GM19035 (cell line): ENCODE measurements around the gene TRAPPC2B.
A peak's percentile ranks its signal among the peaks of the same experiment; 100 is the strongest.
"Not testable (repeated sequence)": the region's sequence is repeated elsewhere in the genome, so short reads cannot be mapped to it uniquely, and the experiment has no call there.

ENCODE experiments used
- ATAC-seq: cut with Tn5 transposase; IDR thresholded peaks from one replicate; pipeline ENCODE4 v1.9.1; 2021; ENCODE audit not compliant: unreplicated experiment

TRAPPC2B gene

GRCh38 chr19:57374179-57374578 lies 10.8 kb downstream of the TRAPPC2B start:
- ATAC-seq, result no peak

GRCh38 chr19:57374647-57375046 lies 11.3 kb downstream of the TRAPPC2B start:
- not testable (repeated sequence) for ATAC-seq

- no peak for ATAC-seq
Measured at GRCh38 chr19:57376151-57376550, 12.8 kb downstream of the TRAPPC2B start.

- no peak for ATAC-seq
Measured at GRCh38 chr19:57377498-57378146, 14.3 kb downstream of the TRAPPC2B start.

GRCh38 chr19:57380923-57381322 lies 17.6 kb downstream of the TRAPPC2B start:
- ATAC-seq, result no peak

GRCh38 chr19:57382806-57383488 lies 19.6 kb downstream of the TRAPPC2B start:
- ATAC-seq, result no peak

GRCh38 chr19:57389194-57389729 lies 25.9 kb downstream of the TRAPPC2B start:
- peak; percentile 2 for ATAC-seq

GRCh38 chr19:57389730-57390598 lies 26.6 kb downstream of the TRAPPC2B start, which contains the start of gene ZNF548:
TSS of gene ZNF548 (plus strand) at chr19:57389854. CDS start at chr19:57390100, 246 bp downstream.
- peak; percentile 98 for ATAC-seq

GRCh38 chr19:57395710-57396109 lies 32.4 kb downstream of the TRAPPC2B start:
- ATAC-seq, result no peak

GRCh38 chr19:57398868-57399267 lies 35.5 kb downstream of the TRAPPC2B start:
- ATAC-seq, result no peak

- ATAC-seq, result no peak
Measured at GRCh38 chr19:57403737-57404563, 40.6 kb downstream of the TRAPPC2B start.

- ATAC-seq, result no peak
Measured at GRCh38 chr19:57406516-57407123, 43.3 kb downstream of the TRAPPC2B start.

GRCh38 chr19:57410877-57411671 lies 47.7 kb downstream of the TRAPPC2B start, which contains the start of gene ZNF17:
TSS of gene ZNF17 (plus strand) at chr19:57411161. CDS start at chr19:57413616, 2,455 bp downstream.
- ATAC-seq, result peak; percentile 97
